Measurements from ENCODE around the gene TNFSF13.
"Not testable (repeated sequence)": the region's sequence is repeated elsewhere in the genome, so short reads cannot be mapped to it uniquely, and the experiment has no call there.

TNFSF13 gene

GRCh38 chr17:7591596-7591995 lies 33.0 kb downstream of the TNFSF13 start:
- DNase-seq (ENCODE audit: low read depth) = no peak

DNA sequence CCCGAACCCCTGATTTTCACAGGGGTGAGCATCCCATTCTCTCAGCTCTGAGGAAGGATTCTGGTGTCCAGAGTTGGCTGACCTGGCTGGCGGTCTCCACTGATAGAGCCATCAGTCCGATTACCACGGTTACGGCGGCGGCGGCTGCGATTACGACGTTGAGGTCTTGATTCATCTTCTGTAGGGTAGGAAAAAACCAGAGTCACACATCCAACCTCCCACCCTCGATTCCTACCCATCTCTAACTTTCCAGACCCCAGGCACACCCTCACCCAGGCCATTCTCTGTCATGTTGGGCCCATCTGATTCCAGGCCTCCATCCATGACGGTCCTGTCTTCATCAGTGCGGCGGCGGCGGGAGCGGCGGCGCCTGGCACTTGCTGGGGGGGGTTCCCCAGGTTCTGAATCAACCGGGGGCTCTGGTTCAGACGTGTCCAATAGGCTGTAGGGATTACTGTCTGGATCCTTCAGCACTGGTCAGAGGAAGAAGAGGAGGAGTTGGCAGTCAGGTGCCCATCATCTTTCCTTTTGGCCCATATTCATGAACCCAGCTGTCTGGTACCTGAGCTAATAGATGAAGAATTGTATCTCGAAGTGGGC lies 34.0 kb downstream of the TNFSF13 start:
- no peak for DNase-seq (ENCODE audit: low read depth)

DNA sequence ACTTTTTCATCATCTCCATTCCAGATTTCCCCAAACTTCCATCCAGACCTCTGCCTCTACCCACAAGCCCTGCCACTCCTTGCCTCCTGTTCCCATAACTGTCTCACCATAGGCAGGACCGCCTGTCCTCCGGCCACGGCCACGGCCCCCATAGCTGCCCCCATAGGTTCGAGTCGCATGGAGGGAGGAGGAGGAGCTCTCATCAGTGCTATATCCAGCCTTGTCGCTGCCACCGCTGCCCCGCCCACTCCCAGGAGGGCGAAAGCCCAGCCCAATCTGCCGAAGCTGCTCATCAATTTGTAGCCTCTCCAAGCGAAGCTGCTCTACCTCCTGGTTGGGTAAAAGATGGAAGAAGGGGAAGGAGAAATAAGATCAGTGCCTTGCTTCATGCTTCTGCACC lies 34.7 kb downstream of the TNFSF13 start:
- no peak for DNase-seq (ENCODE audit: low read depth)

- DNase-seq (ENCODE audit: low read depth) = not testable (repeated sequence)
These were observed 39.0 kb downstream of the TNFSF13 start for GRCh38 chr17:7597561-7597960.

GRCh38 chr17:7606280-7606679 lies 47.7 kb downstream of the TNFSF13 start:
- DNase-seq (ENCODE audit: low read depth) = no peak

DNA sequence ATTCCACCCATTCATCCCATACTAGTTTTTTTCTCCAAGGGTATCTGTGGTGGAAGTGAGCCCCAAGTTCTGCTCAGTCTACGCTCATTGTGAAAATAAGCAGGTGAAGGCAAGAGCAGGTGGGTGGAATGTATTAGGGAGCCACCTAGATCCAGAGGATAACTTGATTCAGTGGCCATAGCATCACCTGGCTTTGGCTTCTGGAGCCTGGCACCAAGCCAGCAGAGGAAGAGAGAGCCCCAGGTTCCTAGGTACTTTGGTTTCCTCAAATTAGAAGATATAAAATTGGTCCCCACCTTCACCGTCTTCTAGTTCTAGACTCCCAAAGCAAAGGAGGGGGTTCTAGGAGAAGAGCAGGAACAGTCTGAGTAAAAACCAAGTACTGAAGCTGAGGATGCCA lies 52.1 kb downstream of the TNFSF13 start:
- no peak for DNase-seq (ENCODE audit: low read depth)
